Stimulated activated CD4-positive, alpha-beta T cell treated with anti-CD3 and anti-CD28 coated beads, TNF-alpha, amount 100 ng/mL, for 48 hours (primary cell): ENCODE results near the gene LCE7A.

Experiments used
- DNase-seq, 3 donors: peaks; one replicate each; pipeline ENCODE4 v3.0.0-alpha.2; 2020; ENCODE audit warnings: low read depth in 3 of 3

Gene LCE7A

DNA sequence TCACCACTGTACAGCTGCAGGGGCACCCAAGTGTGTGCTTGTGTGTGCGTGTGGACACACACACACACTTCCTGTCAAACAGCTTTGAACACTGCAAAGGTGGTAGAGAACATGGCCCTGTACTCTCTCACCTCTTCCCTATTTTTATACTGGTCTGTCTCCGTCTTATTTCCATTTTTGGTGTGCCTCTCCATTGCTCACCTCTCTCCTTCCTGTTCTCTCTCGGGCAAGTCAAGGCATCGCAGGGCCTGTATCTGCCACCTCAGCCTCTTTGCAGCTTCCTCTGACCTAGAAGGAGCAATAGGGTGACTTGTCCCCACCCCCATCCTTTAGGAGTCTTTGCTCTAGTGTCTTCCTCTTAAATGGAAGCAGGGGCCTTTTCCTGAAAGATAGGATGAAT is 20.5 kb downstream of the LCE7A start:
- no peak for DNase-seq

- no peak for DNase-seq
These were observed 21.1 kb downstream of the LCE7A start for GRCh38 chr1:152880907-152881306.

- DNase-seq: no peak
These were observed 24.3 kb downstream of the LCE7A start for GRCh38 chr1:152884085-152884484.

GRCh38 chr1:152884506-152884905 is 24.7 kb downstream of the LCE7A start:
- DNase-seq: no peak

- DNase-seq: no peak
These were observed 25.3 kb downstream of the LCE7A start for GRCh38 chr1:152884966-152885624.

GRCh38 chr1:152886085-152886484 is 26.3 kb downstream of the LCE7A start:
- DNase-seq: no peak

DNA sequence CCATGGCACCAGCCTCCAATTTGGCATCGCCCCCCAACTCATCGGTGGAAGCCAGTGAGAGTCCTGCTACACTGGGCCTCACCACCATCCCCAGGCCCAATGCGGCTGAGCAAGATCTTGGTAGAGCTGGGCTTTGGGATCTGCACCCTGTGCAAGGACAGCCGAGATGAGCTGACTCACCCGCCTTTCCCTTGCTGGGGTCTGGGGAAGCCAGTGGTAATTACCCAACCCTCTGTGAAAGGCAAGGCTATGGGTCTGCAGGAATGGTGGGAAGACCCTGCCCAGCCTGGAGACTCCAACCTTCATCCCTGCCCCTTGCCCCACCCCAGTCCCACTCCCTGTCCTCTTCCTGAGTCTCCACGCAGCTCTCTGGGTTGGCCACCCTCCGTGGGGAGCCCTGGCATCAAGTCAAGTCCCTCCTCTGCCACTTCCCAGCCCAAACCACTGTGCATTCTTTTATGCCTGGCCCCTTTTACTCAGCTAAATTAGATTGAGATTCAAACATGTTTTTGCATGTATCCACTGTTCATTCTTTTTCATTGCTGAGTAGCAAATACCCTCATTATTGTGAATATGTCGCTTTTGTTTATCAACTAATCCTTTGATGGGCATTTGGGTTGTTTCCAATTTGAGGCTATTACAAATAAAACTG is 27.1 kb downstream of the LCE7A start:
- DNase-seq: no peak

GRCh38 chr1:152888126-152888525 is 28.3 kb downstream of the LCE7A start:
- no peak for DNase-seq

GRCh38 chr1:152899027-152899426 is 39.2 kb downstream of the LCE7A start:
- DNase-seq: no peak

- DNase-seq: no peak
These were observed 40.1 kb downstream of the LCE7A start for GRCh38 chr1:152899883-152900282.

DNA sequence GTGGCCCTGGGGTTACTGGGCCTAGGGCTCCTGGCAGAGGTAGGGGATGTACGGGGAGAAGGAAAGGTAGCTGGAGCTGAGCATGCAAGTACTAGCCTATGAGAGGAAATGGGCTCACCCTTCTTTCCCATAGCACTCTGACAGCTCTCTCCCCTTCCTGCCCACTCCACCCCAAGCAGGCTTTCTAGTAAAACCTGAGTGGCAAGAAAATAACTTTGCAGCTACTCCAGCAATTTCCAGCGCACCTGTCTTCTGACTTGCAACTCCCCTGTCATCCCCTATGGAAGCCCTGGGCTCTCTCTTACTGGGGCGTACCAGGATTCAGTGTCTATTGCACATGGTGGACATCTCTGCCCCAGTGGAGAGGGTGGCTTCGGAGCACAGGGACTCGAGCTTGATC is 41.8 kb downstream of the LCE7A start:
- no peak for DNase-seq

GRCh38 chr1:152902636-152903035 is 42.8 kb downstream of the LCE7A start:
- DNase-seq: no peak

- no peak for DNase-seq
These were observed 45.1 kb downstream of the LCE7A start for GRCh38 chr1:152904688-152905440.

DNA sequence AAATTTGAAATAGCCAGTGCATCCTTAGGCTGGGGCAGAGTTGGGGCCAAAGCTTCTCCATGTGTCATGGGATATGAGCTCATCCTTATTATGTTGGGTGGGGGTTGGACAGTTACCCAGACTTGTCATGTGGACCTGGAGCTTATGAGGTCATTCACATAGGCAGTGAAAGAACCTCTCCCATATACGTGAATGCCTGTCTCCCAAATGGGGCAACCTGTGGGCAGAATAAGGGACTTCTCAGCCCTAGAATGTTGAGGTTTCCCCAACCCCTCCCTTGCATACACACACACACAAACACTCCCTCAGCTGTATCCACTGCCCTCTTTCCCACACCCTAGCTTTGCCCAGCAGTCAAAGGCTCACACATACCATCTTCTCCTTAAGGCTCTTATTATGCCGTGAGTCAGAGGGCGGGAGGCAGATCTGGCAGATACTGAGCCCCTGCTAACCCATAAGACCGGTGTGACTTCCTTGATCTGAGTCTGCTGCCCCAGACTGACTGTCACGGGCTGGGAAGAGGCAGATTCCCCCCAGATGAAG is 46.3 kb downstream of the LCE7A start:
- DNase-seq: no peak

DNA sequence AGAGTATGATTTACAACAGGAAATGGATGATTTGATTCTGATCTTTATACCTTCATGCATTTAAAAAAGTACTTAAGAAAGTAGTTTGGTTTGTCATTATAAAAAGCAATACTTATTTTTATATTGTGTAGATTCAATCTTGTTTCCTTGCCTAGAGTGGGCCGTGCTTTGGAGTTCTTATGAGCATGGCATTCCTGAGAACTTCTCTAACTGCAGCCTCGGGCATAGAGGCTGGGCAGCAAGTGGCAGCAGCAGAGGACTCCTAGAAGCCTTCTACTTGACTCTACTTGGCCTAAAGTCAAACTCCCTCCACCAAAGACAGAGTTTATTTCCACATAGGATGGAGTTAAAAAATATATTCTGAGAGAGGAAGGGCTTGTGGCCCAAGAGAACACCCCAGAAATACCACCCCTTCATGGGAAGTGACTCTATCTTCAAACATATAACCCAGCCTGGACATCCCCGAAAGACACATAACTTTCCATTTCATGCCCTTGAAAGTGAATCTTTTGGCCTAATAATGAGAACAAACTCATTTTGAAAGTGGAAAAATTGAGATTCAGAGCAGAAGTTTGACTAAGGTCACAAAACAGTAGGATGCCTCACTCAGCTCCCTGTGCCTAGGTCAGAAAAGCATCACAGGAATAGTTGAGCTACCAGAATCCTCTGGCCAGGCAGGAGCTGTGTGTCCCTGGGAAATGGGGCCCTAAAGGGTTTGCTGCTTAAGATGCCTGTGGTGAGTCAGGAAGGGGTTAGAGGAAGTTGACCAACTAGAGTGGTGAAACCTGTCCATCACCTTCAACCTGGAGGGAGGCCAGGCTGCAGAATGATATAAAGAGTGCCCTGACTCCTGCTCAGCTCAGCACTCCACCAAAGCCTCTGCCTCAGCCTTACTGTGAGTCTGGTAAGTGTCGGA is 48.1 kb downstream of the LCE7A start, which contains the start of gene IVL:
Gene IVL, plus strand, starts transcription at position 861 of the 916 bp plus-strand sequence. CDS start 1,252 bp downstream, outside the sequence.
- DNase-seq: no peak

DNA sequence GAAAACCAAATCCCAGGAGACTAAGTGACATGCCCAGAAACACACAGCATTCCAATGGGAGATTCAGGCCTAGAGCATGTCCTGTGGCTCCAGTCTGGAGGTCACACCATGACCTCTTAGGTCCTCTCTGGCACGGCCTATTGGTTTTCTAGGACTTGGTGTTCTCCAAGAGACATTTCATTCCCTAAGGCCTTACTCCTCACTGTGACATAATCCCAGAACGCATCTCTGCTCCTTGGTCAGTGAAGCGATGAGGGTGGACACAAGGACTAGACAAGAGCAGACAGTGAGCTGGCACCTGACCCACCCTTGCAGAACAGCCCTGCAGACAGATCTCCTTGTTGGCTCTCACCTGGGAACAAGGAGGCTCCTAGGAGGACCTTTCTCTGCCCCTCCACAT is 49.4 kb downstream of the LCE7A start:
- DNase-seq: no peak
